ENCODE data around the gene MDFIC2.
"Not testable (repeated sequence)": the region's sequence is repeated elsewhere in the genome, so short reads cannot be mapped to it uniquely, and the experiment has no call there.

MDFIC2 gene

DNA sequence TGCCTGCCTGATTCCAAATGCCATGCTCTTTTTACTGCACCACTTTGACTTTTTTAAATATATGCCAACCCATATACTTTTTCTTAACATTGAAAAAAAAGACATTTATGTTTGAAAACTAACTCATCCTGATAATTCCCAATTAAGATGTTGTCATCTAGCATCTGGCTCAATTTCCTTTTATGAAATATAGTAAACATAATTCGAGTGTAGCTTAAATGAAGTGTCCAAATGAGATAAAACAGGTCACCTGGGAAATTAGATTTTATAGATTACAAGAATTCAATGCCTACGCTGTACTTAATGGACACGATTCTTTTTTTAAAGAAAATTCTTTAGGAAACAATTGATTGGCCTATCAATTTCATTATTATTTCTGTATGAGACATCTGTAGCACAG is 2.8 kb downstream of the MDFIC2 start:
- no peaks in the 10 kb centered on the region for H3K27me3 ChIP-seq (ENCODE audit: control insufficient read depth in 2 of 2, insufficient read depth in 2 of 2, low read length in 2 of 2)
- no peak overlapping the region for H3K9ac ChIP-seq (ENCODE audit: low read depth in 1 of 2, low read length in 2 of 2)
- H3K27ac ChIP-seq (ENCODE audit: low read depth in 2 of 2, low read length in 2 of 2): no peak overlapping the region
- H3K4me3 ChIP-seq (ENCODE audit: low read length in 2 of 2): no peak overlapping the region
- no peaks in the 10 kb centered on the region for H3K9me3 ChIP-seq (ENCODE audit: control insufficient read depth in 2 of 2, low read length in 2 of 2)
- no peaks in the 10 kb centered on the region for H3K36me3 ChIP-seq (ENCODE audit: control insufficient read depth in 2 of 2, insufficient read depth in 2 of 2, low read length in 2 of 2)
- no peaks in the 10 kb centered on the region for H3K4me1 ChIP-seq (ENCODE audit: control insufficient read depth in 2 of 2, insufficient read depth in 2 of 2, low read length in 2 of 2)

DNA sequence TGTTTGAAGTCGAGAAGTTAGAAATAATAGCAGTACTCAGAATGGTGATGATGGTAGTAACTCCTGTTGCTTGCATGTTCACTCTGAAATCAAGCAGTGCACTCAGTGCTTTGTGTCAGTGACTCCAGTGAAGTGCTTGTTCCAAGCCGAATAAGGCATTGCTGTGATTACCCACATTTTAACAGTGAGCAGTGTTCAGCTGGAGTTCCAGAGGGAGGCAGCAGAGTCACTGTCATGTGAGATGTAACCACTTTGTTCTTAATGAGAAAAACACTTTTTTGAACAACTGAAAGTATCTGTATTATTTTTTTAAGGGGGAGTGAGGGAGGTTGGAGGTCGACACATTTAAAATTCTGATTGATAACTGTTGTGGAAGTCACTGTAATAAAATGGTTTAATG is 3.7 kb downstream of the MDFIC2 start:
- Histone ChIP-seq H3K4me3 (ENCODE audit: low read length in 2 of 2) (no peak overlapping the region), H3K27ac (ENCODE audit: low read depth in 2 of 2, low read length in 2 of 2) (no peak overlapping the region), H3K9ac (ENCODE audit: low read depth in 1 of 2, low read length in 2 of 2) (no peak overlapping the region), H3K36me3 (ENCODE audit: control insufficient read depth in 2 of 2, insufficient read depth in 2 of 2, low read length in 2 of 2) (no peaks in the 10 kb centered on the region), H3K4me1 (ENCODE audit: control insufficient read depth in 2 of 2, insufficient read depth in 2 of 2, low read length in 2 of 2) (no peaks in the 10 kb centered on the region), H3K9me3 (ENCODE audit: control insufficient read depth in 2 of 2, low read length in 2 of 2) (no peaks in the 10 kb centered on the region), H3K27me3 (ENCODE audit: control insufficient read depth in 2 of 2, insufficient read depth in 2 of 2, low read length in 2 of 2) (no peaks in the 10 kb centered on the region)

DNA sequence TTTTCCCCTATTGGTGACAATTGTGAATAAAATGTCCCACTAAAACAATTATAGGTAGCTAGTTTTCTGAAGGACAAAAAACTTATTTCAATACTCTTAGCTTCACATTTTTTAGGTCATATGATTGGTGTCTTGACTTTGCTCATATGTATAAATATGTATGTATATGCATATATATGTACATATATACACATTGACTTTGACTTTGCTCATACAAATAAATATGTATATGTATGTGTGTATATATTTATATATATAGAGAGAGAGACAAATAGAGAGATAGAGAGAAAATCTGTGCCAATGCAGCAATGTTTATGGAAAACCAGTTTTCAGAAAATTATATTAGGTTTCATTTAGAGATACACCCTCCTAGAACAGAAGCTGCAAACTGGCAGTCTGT is 5.7 kb downstream of the MDFIC2 start:
- H3K4me3 ChIP-seq (ENCODE audit: low read length in 2 of 2): no peak overlapping the region
- H3K27ac ChIP-seq (ENCODE audit: low read depth in 2 of 2, low read length in 2 of 2): no peak overlapping the region
- no peaks in the 10 kb centered on the region for H3K36me3 ChIP-seq (ENCODE audit: control insufficient read depth in 2 of 2, insufficient read depth in 2 of 2, low read length in 2 of 2)
- no peaks in the 10 kb centered on the region for H3K27me3 ChIP-seq (ENCODE audit: control insufficient read depth in 2 of 2, insufficient read depth in 2 of 2, low read length in 2 of 2)
- no peaks in the 10 kb centered on the region for H3K9me3 ChIP-seq (ENCODE audit: control insufficient read depth in 2 of 2, low read length in 2 of 2)
- H3K4me1 ChIP-seq (ENCODE audit: control insufficient read depth in 2 of 2, insufficient read depth in 2 of 2, low read length in 2 of 2): no peaks in the 10 kb centered on the region
- H3K9ac ChIP-seq (ENCODE audit: low read depth in 1 of 2, low read length in 2 of 2): no peak overlapping the region

DNA sequence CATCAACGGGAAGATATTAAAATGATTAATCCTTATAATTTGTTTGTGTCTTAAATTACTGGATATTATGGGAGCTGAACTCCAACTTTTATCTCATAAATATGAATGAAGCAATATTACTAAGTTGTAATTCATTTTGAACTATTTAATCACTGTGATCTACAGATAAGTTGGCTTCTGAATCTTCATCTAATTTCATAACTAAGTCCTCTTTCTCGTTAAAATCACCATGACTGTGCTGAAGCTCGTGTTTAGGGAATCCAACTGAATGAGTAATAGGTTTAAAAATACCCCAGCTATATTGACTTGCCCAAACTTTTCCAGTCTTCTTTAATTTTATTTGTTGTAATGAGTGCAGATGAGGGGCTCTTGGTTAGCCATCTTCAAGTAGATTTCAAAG is 14.1 kb downstream of the MDFIC2 start:
- Histone ChIP-seq H3K36me3 (ENCODE audit: control insufficient read depth in 2 of 2, insufficient read depth in 2 of 2, low read length in 2 of 2) (no peaks in the 10 kb centered on the region), H3K4me1 (ENCODE audit: control insufficient read depth in 2 of 2, insufficient read depth in 2 of 2, low read length in 2 of 2) (no peaks in the 10 kb centered on the region), H3K4me3 (ENCODE audit: low read length in 2 of 2) (no peak overlapping the region), H3K9me3 (ENCODE audit: control insufficient read depth in 2 of 2, low read length in 2 of 2) (no peaks in the 10 kb centered on the region), H3K27ac (ENCODE audit: low read depth in 2 of 2, low read length in 2 of 2) (no peak overlapping the region), H3K27me3 (ENCODE audit: control insufficient read depth in 2 of 2, insufficient read depth in 2 of 2, low read length in 2 of 2) (no peaks in the 10 kb centered on the region), H3K9ac (ENCODE audit: low read depth in 1 of 2, low read length in 2 of 2) (no peak overlapping the region)

DNA sequence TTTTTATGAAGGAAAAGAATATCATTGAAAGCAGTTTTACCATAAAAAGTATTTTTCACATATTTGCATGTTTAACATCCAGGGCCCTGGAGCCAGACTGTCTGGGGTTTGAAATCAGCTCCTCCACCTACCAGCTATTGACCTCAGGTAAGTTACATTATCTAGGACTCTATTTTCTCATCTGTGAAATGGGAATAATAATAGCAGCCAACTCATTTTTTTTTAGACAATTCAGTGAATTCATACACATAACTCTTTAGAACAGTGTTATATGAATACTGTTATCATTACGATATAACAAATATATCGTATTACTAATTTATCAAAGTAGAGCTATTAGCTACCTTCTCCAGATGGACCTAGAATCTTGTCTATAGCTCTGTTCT is 21.3 kb downstream of the MDFIC2 start:
- Histone ChIP-seq H3K9ac (ENCODE audit: low read depth in 1 of 2, low read length in 2 of 2) (no peak overlapping the region), H3K27me3 (ENCODE audit: control insufficient read depth in 2 of 2, insufficient read depth in 2 of 2, low read length in 2 of 2) (no peaks in the 10 kb centered on the region), H3K4me3 (ENCODE audit: low read length in 2 of 2) (no peak overlapping the region), H3K9me3 (ENCODE audit: control insufficient read depth in 2 of 2, low read length in 2 of 2) (no peaks in the 10 kb centered on the region), H3K4me1 (ENCODE audit: control insufficient read depth in 2 of 2, insufficient read depth in 2 of 2, low read length in 2 of 2) (no peaks in the 10 kb centered on the region), H3K27ac (ENCODE audit: low read depth in 2 of 2, low read length in 2 of 2) (no peak overlapping the region), H3K36me3 (ENCODE audit: control insufficient read depth in 2 of 2, insufficient read depth in 2 of 2, low read length in 2 of 2) (no peaks in the 10 kb centered on the region)

DNA sequence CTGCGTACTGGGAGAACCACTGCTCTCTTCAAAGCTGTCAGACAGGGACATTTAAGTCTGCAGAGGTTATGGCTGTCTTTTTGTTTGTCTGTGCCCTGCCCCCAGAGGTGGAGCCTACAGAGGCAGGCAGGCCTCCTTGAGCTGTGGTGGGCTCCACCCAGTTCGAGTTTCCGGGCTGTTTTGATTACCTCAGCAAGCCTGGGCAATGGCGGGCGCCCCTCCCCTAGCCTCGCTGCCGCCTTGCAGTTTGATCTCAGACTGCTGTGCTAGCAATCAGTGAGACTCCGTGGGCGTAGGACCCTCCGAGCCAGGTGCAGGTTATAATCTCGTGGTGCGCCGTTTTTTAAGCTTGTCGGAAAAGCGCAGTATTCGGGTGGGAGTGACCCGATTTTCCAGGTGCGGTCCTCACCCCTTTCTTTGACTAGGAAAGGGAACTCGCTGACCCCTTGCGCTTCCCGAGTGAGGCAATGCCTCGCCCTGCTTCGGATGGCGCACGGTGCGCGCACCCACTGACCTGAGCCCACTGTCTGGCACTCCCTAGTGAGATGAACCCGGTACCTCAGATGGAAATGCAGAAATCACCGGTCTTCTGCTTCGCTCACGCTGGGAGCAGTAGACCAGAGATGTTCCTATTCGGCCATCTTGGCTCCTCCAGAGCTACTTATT is 21.9 kb downstream of the MDFIC2 start:
- not testable (repeated sequence) for H3K27me3 ChIP-seq (ENCODE audit: control insufficient read depth in 2 of 2, insufficient read depth in 2 of 2, low read length in 2 of 2); H3K4me1 ChIP-seq (ENCODE audit: control insufficient read depth in 2 of 2, insufficient read depth in 2 of 2, low read length in 2 of 2); H3K9ac ChIP-seq (ENCODE audit: low read depth in 1 of 2, low read length in 2 of 2); H3K4me3 ChIP-seq (ENCODE audit: low read length in 2 of 2); H3K27ac ChIP-seq (ENCODE audit: low read depth in 2 of 2, low read length in 2 of 2); H3K36me3 ChIP-seq (ENCODE audit: control insufficient read depth in 2 of 2, insufficient read depth in 2 of 2, low read length in 2 of 2); H3K9me3 ChIP-seq (ENCODE audit: control insufficient read depth in 2 of 2, low read length in 2 of 2)

DNA sequence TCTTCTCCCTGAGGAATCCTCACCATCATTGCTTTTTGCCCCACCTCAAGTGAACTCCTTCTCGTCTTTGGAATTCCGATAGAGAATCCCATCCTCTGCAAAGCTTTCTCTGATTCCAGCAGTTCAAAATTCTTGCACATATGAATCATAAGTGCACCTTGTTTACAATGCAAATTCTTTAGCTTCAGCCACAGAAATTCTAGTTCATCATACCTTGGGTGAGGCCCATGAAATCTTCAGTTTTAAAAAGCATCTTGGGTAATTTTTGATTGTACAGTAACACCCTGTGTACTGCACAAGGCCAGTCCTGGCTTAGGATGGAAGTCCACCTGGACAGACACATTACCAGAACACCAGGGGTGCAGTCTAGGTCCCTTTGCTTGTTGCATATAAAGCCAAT is 30.8 kb downstream of the MDFIC2 start:
- Histone ChIP-seq H3K9me3 (ENCODE audit: control insufficient read depth in 2 of 2, low read length in 2 of 2) (no peaks in the 10 kb centered on the region), H3K27ac (ENCODE audit: low read depth in 2 of 2, low read length in 2 of 2) (no peak overlapping the region)

DNA sequence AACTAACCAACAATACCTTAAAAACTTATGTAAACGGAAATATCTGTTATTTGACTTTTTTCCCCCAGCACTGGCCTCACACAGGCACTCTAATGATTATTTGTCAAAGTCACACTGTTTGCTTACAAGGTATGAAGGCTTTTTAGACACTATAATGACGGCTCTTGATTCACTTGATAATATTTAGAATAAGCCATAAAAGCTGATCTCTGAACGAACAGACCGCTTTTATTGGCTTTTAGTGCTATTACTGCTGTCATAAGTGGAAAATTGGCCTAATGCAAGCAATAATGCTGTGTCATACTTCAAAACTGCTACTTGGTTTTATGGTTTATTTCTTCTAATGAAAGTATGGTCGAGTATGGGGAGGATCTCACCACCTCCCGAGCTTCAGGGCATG is 35.1 kb downstream of the MDFIC2 start:
- Histone ChIP-seq H3K4me3 (ENCODE audit: low read length in 2 of 2) (no peak overlapping the region), H3K4me1 (ENCODE audit: control insufficient read depth in 2 of 2, insufficient read depth in 2 of 2, low read length in 2 of 2) (peaks cover 0 to 4% of the 10 kb centered on the region in 2 donors), H3K27ac (ENCODE audit: low read depth in 2 of 2, low read length in 2 of 2) (no peak overlapping the region), H3K27me3 (ENCODE audit: control insufficient read depth in 2 of 2, insufficient read depth in 2 of 2, low read length in 2 of 2) (no peaks in the 10 kb centered on the region), H3K36me3 (ENCODE audit: control insufficient read depth in 2 of 2, insufficient read depth in 2 of 2, low read length in 2 of 2) (no peaks in the 10 kb centered on the region), H3K9me3 (ENCODE audit: control insufficient read depth in 2 of 2, low read length in 2 of 2) (no peaks in the 10 kb centered on the region), H3K9ac (ENCODE audit: low read depth in 1 of 2, low read length in 2 of 2) (no peak overlapping the region)

More for the DNA sequence above, 30.8 kb downstream of the MDFIC2 start:
- Histone ChIP-seq H3K4me3 (ENCODE audit: low read length in 2 of 2) (no peak overlapping the region), H3K27me3 (ENCODE audit: control insufficient read depth in 2 of 2, insufficient read depth in 2 of 2, low read length in 2 of 2) (no peaks in the 10 kb centered on the region), H3K9ac (ENCODE audit: low read depth in 1 of 2, low read length in 2 of 2) (no peak overlapping the region), H3K36me3 (ENCODE audit: control insufficient read depth in 2 of 2, insufficient read depth in 2 of 2, low read length in 2 of 2) (no peaks in the 10 kb centered on the region), H3K4me1 (ENCODE audit: control insufficient read depth in 2 of 2, insufficient read depth in 2 of 2, low read length in 2 of 2) (no peaks in the 10 kb centered on the region)

DNA sequence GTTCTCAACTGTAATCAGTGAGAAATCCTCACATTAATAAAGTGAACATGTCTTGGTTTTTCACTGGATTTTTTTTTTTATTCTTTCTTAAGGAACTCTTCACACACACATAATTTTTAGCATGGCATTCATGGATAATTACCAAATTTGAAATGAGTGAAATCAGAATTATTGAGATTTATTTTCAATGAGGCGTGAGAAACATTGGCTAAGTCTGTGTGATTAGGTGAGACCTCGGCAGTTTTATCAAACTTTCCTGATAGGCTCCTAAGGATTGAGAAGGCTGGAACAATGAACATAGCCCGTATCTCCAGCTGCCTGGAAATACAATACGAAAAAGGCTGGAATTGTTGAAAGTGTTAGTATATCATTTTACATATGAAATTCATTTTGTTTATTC is 35.5 kb downstream of the MDFIC2 start:
- no peaks in the 10 kb centered on the region for H3K9me3 ChIP-seq (ENCODE audit: control insufficient read depth in 2 of 2, low read length in 2 of 2)
- H3K9ac ChIP-seq (ENCODE audit: low read depth in 1 of 2, low read length in 2 of 2): no peak overlapping the region
- H3K4me3 ChIP-seq (ENCODE audit: low read length in 2 of 2): no peak overlapping the region
- no peaks in the 10 kb centered on the region for H3K27me3 ChIP-seq (ENCODE audit: control insufficient read depth in 2 of 2, insufficient read depth in 2 of 2, low read length in 2 of 2)
- no peak overlapping the region for H3K27ac ChIP-seq (ENCODE audit: low read depth in 2 of 2, low read length in 2 of 2)
- peaks cover 0 to 4% of the 10 kb centered on the region in 2 donors for H3K4me1 ChIP-seq (ENCODE audit: control insufficient read depth in 2 of 2, insufficient read depth in 2 of 2, low read length in 2 of 2)
- H3K36me3 ChIP-seq (ENCODE audit: control insufficient read depth in 2 of 2, insufficient read depth in 2 of 2, low read length in 2 of 2): no peaks in the 10 kb centered on the region

DNA sequence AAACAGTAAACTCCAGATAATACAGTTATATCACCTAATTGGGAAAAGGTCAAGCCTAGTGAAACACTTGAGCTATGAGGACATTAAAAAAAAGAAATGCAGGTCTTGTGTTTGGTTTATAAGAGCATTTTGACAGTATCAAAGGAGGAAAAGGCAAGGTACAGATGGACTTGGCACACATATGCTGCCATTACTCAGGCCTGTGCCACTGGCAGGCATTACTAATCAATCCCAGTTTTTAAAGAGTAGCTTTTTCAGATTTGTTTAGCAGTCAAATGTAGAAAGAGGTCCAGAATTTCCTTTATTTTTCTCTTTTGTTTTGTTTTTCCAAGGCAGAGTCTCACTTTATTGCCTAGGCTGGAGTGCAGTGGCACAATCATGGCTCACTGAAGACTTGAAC is 38.9 kb downstream of the MDFIC2 start:
- Histone ChIP-seq H3K36me3 (ENCODE audit: control insufficient read depth in 2 of 2, insufficient read depth in 2 of 2, low read length in 2 of 2) (no peaks in the 10 kb centered on the region), H3K4me3 (ENCODE audit: low read length in 2 of 2) (no peak overlapping the region), H3K4me1 (ENCODE audit: control insufficient read depth in 2 of 2, insufficient read depth in 2 of 2, low read length in 2 of 2) (peaks cover 0 to 4% of the 10 kb centered on the region in 2 donors), H3K27me3 (ENCODE audit: control insufficient read depth in 2 of 2, insufficient read depth in 2 of 2, low read length in 2 of 2) (no peaks in the 10 kb centered on the region), H3K9me3 (ENCODE audit: control insufficient read depth in 2 of 2, low read length in 2 of 2) (no peaks in the 10 kb centered on the region), H3K27ac (ENCODE audit: low read depth in 2 of 2, low read length in 2 of 2) (no peak overlapping the region), H3K9ac (ENCODE audit: low read depth in 1 of 2, low read length in 2 of 2) (no peak overlapping the region)

DNA sequence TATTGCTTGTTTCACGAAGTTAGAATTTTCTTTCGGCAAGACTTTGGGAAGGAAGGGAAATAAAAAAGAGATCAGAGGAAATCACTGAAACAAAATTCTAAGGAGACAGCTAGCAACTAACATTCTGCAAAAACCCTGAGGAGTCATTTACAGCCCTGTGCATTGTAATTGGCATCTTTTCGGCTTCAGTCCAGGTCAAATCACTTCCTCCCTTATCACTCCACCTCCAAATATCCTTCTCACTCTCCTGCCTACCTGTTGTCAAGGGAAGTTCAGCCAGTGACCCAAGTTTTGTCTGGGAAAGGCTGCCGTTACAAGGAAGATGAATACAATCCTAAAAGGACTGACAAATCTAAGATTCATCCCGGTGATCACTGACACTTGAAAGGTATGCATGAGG is 39.6 kb downstream of the MDFIC2 start:
- H3K9ac ChIP-seq (ENCODE audit: low read depth in 1 of 2, low read length in 2 of 2): no peak overlapping the region
- no peak overlapping the region for H3K27ac ChIP-seq (ENCODE audit: low read depth in 2 of 2, low read length in 2 of 2)
- H3K4me3 ChIP-seq (ENCODE audit: low read length in 2 of 2): no peak overlapping the region
- H3K4me1 ChIP-seq (ENCODE audit: control insufficient read depth in 2 of 2, insufficient read depth in 2 of 2, low read length in 2 of 2): peaks cover 0 to 4% of the 10 kb centered on the region in 2 donors
- H3K36me3 ChIP-seq (ENCODE audit: control insufficient read depth in 2 of 2, insufficient read depth in 2 of 2, low read length in 2 of 2): no peaks in the 10 kb centered on the region
- no peaks in the 10 kb centered on the region for H3K9me3 ChIP-seq (ENCODE audit: control insufficient read depth in 2 of 2, low read length in 2 of 2)
- no peaks in the 10 kb centered on the region for H3K27me3 ChIP-seq (ENCODE audit: control insufficient read depth in 2 of 2, insufficient read depth in 2 of 2, low read length in 2 of 2)

All from mucosa of rectum (tissue), 2 donors.